Natural killer cell (primary cell): ENCODE results near the gene TECPR1. TPM values are rescaled to one million over a fixed set of nuclear protein-coding genes. Genes with fewer than 3 reads are reported as not detected.

Experiments
- ATAC-seq, 3 donors: fragments of 150-1000 bp in 2 of 3; fragments of 200-7000 bp in 1 of 3; cut with Tn5 transposase; 1 replicate in 1 of 3; 2 replicates in 2 of 3; pipeline ENCODE4 v1.10.0; 2021; ENCODE audit warnings: mild to moderate bottlenecking in 2 of 3, moderate library complexity in 2 of 3
- DNase-seq, 2 donors: peaks; one replicate each; pipeline versions ENCODE4 v3.0.0 to v3.0.0-alpha.2; 2013 to 2021; ENCODE audit warnings: mixed read lengths in 1 of 2
- H3K27ac ChIP-seq: one replicate; pipeline ENCODE4 v1.5.1; 2013; ENCODE audit warnings: mild to moderate bottlenecking, low read length
- H3K27me3 ChIP-seq: one replicate; pipeline ENCODE4 v1.6.1; 2013; ENCODE audit warnings: low read length; ENCODE audit not compliant: control insufficient read depth, insufficient read depth
- H3K36me3 ChIP-seq: one replicate; pipeline ENCODE4 v1.6.1; 2013; ENCODE audit warnings: low read length; ENCODE audit not compliant: control insufficient read depth, insufficient read depth
- H3K4me1 ChIP-seq: one replicate; pipeline ENCODE4 v1.6.1; 2013; ENCODE audit warnings: low read length; ENCODE audit not compliant: control insufficient read depth, insufficient read depth
- H3K4me3 ChIP-seq: one replicate; pipeline ENCODE4 v1.5.1; 2013; ENCODE audit warnings: low read length
- H3K9me3 ChIP-seq: one replicate; pipeline ENCODE4 v1.6.1; 2013; ENCODE audit warnings: low read length; ENCODE audit not compliant: control insufficient read depth, insufficient read depth
- H3K27ac Mint-ChIP-seq, 2 donors: one replicate each; pipeline ENCODE4 v1.8.0; 2022; ENCODE audit warnings: mild to moderate bottlenecking in 2 of 2, mixed read lengths in 2 of 2, moderate library complexity in 1 of 2
- H3K27me3 Mint-ChIP-seq, 2 donors: one replicate each; pipeline ENCODE4 v1.8.0; 2022; ENCODE audit warnings: low read depth in 2 of 2, mixed read lengths in 2 of 2
- H3K36me3 Mint-ChIP-seq: one replicate; pipeline ENCODE4 v1.8.0; 2022; ENCODE audit warnings: mixed read lengths
- H3K4me1 Mint-ChIP-seq, 2 donors: one replicate each; pipeline ENCODE4 v1.8.0; 2022; ENCODE audit warnings: mixed read lengths in 2 of 2
- H3K4me3 Mint-ChIP-seq: one replicate; pipeline ENCODE4 v1.8.0; 2022; ENCODE audit warnings: mild to moderate bottlenecking, moderate library complexity, mixed read lengths
- H3K9me3 Mint-ChIP-seq, 2 donors: one replicate each; pipeline ENCODE4 v1.8.0; 2022; ENCODE audit warnings: mixed read lengths in 2 of 2
- WGBS: methylation state at CpG from one replicate; pipeline ENCODE4 v1.1.7; 2013; ENCODE audit warnings: missing lambda C conversion rate; ENCODE audit not compliant: insufficient coverage; 5-methylcytosine and 5-hydroxymethylcytosine counted together
- intact Hi-C: fragments of 100-400 bp; cut with micrococcal nuclease; formaldehyde crosslinking; loops from one replicate; pipeline ENCODE4 v1.14.2; 2022
- total RNA-seq, 4 donors: library from RNA; stranded (reverse); fragments of 120-200 nt in 1 of 4; gene quantifications; one replicate each; pipeline versions ENCODE4 v1.2.3 to v1.2.4, GENCODE V29; 2013 to 2022
- TF ChIP-seq, protein P1 (sequence below): fragments of 200-600 bp; IDR thresholded peaks from one replicate; pipeline ENCODE4 v1.8.0; 2022; ENCODE audit warnings: antibody characterized with exemption

Gene TECPR1
- 10 to 100 TPM; 68.8 to 76.7 (median 70.3) TPM for total RNA-seq
- total RNA-seq (2013) = 31.7 TPM

- Histone ChIP-seq H3K9me3 (no peaks in the 10 kb centered on the region), H3K27me3 (no peaks in the 10 kb centered on the region), H3K27ac (peak within 1 kb of the TSS; percentile 71), H3K4me1 (peaks cover 42% of the 10 kb centered on the region), H3K4me3 (peak within 1 kb of the TSS; percentile 83), H3K36me3 (peaks cover 2% of the 10 kb centered on the region)
- no peaks in the 10 kb centered on the region for H3K27me3 Mint-ChIP-seq
- WGBS = under 1% methylated on average over 69 of the region's 69 CpGs
- peaks cover 56 to 60% of the 10 kb centered on the region in 2 donors for H3K4me1 Mint-ChIP-seq
- TF ChIP-seq, protein P1, sequence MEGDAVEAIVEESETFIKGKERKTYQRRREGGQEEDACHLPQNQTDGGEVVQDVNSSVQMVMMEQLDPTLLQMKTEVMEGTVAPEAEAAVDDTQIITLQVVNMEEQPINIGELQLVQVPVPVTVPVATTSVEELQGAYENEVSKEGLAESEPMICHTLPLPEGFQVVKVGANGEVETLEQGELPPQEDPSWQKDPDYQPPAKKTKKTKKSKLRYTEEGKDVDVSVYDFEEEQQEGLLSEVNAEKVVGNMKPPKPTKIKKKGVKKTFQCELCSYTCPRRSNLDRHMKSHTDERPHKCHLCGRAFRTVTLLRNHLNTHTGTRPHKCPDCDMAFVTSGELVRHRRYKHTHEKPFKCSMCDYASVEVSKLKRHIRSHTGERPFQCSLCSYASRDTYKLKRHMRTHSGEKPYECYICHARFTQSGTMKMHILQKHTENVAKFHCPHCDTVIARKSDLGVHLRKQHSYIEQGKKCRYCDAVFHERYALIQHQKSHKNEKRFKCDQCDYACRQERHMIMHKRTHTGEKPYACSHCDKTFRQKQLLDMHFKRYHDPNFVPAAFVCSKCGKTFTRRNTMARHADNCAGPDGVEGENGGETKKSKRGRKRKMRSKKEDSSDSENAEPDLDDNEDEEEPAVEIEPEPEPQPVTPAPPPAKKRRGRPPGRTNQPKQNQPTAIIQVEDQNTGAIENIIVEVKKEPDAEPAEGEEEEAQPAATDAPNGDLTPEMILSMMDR = no peak
- H3K36me3 Mint-ChIP-seq = no peaks in the 10 kb centered on the region
- intact Hi-C loops = loop anchor here (2.0 to 10.0 kb wide), 2 partner anchors 29 to 117 kb away; partner anchors contain the start of gene BRI3
- peak within 1 kb of the TSS; percentile 86 to 99 for H3K27ac Mint-ChIP-seq
- no peaks in the 10 kb centered on the region for H3K9me3 Mint-ChIP-seq
- peak; percentile 93 to 94 for DNase-seq
- H3K4me3 Mint-ChIP-seq = peak within 1 kb of the TSS; percentile 94
- peak; percentile 91 to 98 (median 96) for ATAC-seq
Measured at GRCh38 chr7:98251601-98252424, at the start of gene TECPR1. TECPR1 (minus strand) TSS chr7:98252232; CDS start chr7:98246146, 6,086 bp downstream.

- Mint-ChIP-seq H3K4me3 (no peak overlapping the region), H3K36me3 (no peaks in the 10 kb centered on the region), H3K27me3 (peaks cover 0 to 2% of the 10 kb centered on the region in 2 donors), H3K9me3 (no peaks in the 10 kb centered on the region), H3K4me1 (peaks cover 0 to 6% of the 10 kb centered on the region in 2 donors), H3K27ac (no peak overlapping the region)
- ATAC-seq (no peak), DNase-seq (no peak)
- no peaks in the 10 kb centered on the region for H3K4me1 ChIP-seq
- 92% methylated on average over 26 of the region's 26 CpGs for whole genome bisulfite sequencing
- no peak overlapping the region for H3K4me3 ChIP-seq
- intact Hi-C loops = no loop called here
- H3K9me3 ChIP-seq = no peaks in the 10 kb centered on the region
- no peaks in the 10 kb centered on the region for H3K27me3 ChIP-seq
- no peaks in the 10 kb centered on the region for H3K36me3 ChIP-seq
- TF ChIP-seq, protein P1 = no peak
- H3K27ac ChIP-seq = no peak overlapping the region
Measured at GRCh38 chr7:98300595-98301372, 48.8 kb upstream of the TECPR1 start.

- H3K4me1 Mint-ChIP-seq = no peaks in the 10 kb centered on the region
- no peak for DNase-seq
- no peaks in the 10 kb centered on the region for H3K4me1 ChIP-seq
- H3K27me3 ChIP-seq = no peaks in the 10 kb centered on the region
- H3K4me3 Mint-ChIP-seq = no peak overlapping the region
- no peaks in the 10 kb centered on the region for H3K9me3 Mint-ChIP-seq
- no peaks in the 10 kb centered on the region for H3K36me3 Mint-ChIP-seq
- H3K36me3 ChIP-seq = peaks cover 3% of the 10 kb centered on the region
- no peak overlapping the region for H3K27ac Mint-ChIP-seq
- TF ChIP-seq, protein P1 = no peak
- 89% methylated on average over 21 of the region's 21 CpGs for WGBS
- intact Hi-C loops = no loop called here
- no peaks in the 10 kb centered on the region for H3K9me3 ChIP-seq
- no peak overlapping the region for H3K27ac ChIP-seq
- no peak for ATAC-seq
- no peak overlapping the region for H3K4me3 ChIP-seq
- no peaks in the 10 kb centered on the region for H3K27me3 Mint-ChIP-seq
Measured at GRCh38 chr7:98297626-98298286, 45.7 kb upstream of the TECPR1 start.
